ENCODE data around the gene VSX1. TPM values are rescaled to one million over a fixed set of nuclear protein-coding genes. Genes with fewer than 3 reads are reported as not detected.

Gene VSX1
- total RNA-seq, 2 experiments from 2014 or later = not detected

DNA sequence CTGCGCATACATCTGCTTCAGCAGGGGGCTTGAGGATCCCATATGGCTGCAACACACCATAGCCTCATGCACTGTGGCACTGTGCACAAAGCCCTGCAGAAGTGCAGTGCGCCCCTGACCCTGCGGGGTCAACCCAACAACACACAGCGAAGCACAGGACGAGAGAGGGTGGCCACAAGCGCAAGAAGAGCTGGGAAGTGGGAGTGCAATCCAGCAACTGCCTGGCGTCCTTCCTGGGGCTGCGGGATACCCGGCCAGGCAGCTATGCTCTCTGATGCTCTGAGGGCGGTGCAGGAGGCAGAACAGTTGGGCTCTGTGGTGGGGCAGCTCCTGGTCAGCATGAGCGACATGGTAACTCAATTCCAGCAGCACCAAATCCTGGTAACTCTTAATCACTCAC lies 18.4 kb downstream of the VSX1 start:
- no peak for ATAC-seq (ENCODE audit: poor library complexity)
- H3K4me1 ChIP-seq (ENCODE audit: insufficient read depth, low read length) = peaks cover 18% of the 10 kb centered on the region

DNA sequence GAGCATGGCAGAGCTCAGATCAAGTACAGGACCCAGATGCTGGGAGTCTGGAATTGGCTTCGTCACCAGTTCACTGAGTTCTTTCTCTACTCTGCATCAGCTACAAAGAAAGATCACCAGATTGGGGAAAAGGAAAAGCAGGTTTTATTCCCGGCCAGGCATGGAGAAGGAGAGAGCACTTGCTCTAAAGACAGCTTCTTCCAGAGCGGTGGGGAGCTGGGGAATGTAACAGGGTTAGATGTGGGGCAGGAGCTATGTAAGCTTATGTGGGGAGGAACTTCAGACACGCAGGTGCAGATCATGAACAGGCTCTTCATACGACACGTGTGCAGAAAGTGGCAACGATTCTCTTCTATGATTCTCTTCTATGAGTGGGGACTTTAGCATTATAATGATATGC lies 19.1 kb downstream of the VSX1 start:
- Mint-ChIP-seq H3K4me1 (ENCODE audit: low read depth) (peaks cover 25% of the 10 kb centered on the region), H3K4me3 (no peak overlapping the region), H3K27ac (no peak overlapping the region), H3K36me3 (ENCODE audit: low read depth) (no peaks in the 10 kb centered on the region), H3K27me3 (peaks cover 9% of the 10 kb centered on the region), H3K9me3 (no peaks in the 10 kb centered on the region)
- ATAC-seq (ENCODE audit: poor library complexity) = no peak
- intact Hi-C loops (cut with DNase I, micrococcal nuclease) = loop anchor here in 1 of 2 experiments (5.0 kb wide), 1 partner anchor 129 kb away; no protein-coding TSS in a partner anchor
- Histone ChIP-seq H3K36me3 (ENCODE audit: insufficient read depth, low read length) (no peaks in the 10 kb centered on the region), H3K9me3 (ENCODE audit: control insufficient read depth in 1 of 2, insufficient read depth in 1 of 2, low read length in 2 of 2) (no peaks in the 10 kb centered on the region), H3K4me3 (ENCODE audit: low read length) (no peak overlapping the region), H3K27ac (ENCODE audit: low read depth in 1 of 2, low read length in 2 of 2) (no peak overlapping the region), H3K4me1 (ENCODE audit: insufficient read depth, low read length) (peaks cover 22% of the 10 kb centered on the region), H3K27me3 (ENCODE audit: control insufficient read depth in 1 of 2, insufficient read depth in 2 of 2, low read length in 2 of 2) (peaks cover 0 to 5% of the 10 kb centered on the region in 2 experiments)
- DNase-seq = no peak
- POLR2A ChIA-PET = interaction anchor here (0.6 to 2.9 kb wide), 4 partner anchors 8 to 132 kb away, joined by 3 to 10 read pairs (median 4); partner anchors contain the start of genes APMAP and ENTPD6
- TF ChIP-seq, protein P1, sequence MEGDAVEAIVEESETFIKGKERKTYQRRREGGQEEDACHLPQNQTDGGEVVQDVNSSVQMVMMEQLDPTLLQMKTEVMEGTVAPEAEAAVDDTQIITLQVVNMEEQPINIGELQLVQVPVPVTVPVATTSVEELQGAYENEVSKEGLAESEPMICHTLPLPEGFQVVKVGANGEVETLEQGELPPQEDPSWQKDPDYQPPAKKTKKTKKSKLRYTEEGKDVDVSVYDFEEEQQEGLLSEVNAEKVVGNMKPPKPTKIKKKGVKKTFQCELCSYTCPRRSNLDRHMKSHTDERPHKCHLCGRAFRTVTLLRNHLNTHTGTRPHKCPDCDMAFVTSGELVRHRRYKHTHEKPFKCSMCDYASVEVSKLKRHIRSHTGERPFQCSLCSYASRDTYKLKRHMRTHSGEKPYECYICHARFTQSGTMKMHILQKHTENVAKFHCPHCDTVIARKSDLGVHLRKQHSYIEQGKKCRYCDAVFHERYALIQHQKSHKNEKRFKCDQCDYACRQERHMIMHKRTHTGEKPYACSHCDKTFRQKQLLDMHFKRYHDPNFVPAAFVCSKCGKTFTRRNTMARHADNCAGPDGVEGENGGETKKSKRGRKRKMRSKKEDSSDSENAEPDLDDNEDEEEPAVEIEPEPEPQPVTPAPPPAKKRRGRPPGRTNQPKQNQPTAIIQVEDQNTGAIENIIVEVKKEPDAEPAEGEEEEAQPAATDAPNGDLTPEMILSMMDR (IDR thresholded peaks at IDR 0.05) = no peak
- CTCF ChIA-PET = interaction anchor here (4.8 kb wide), 1 partner anchor 68 kb away, joined by 33 read pairs; no protein-coding TSS in a partner anchor

More for the DNA sequence above, 18.4 kb downstream of the VSX1 start:
- no peak overlapping the region for H3K4me3 Mint-ChIP-seq
- peaks cover 9% of the 10 kb centered on the region for H3K27me3 Mint-ChIP-seq
- H3K36me3 Mint-ChIP-seq (ENCODE audit: low read depth) = no peaks in the 10 kb centered on the region
- DNase-seq = no peak
- no peaks in the 10 kb centered on the region for H3K9me3 Mint-ChIP-seq
- intact Hi-C loops (cut with DNase I, micrococcal nuclease) = loop anchor here in 1 of 2 experiments (5.0 kb wide), 1 partner anchor 129 kb away; no protein-coding TSS in a partner anchor
- H3K36me3 ChIP-seq (ENCODE audit: insufficient read depth, low read length) = no peaks in the 10 kb centered on the region
- POLR2A ChIA-PET = interaction anchor here (0.6 to 2.9 kb wide), 4 partner anchors 12 to 132 kb away, joined by 3 to 10 read pairs (median 4); partner anchors contain the start of genes APMAP and ENTPD6
- no peak overlapping the region for H3K4me3 ChIP-seq (ENCODE audit: low read length)
- H3K27ac Mint-ChIP-seq = no peak overlapping the region
- no peak overlapping the region for H3K27ac ChIP-seq (ENCODE audit: low read depth in 1 of 2, low read length in 2 of 2)
- H3K4me1 Mint-ChIP-seq (ENCODE audit: low read depth) = peaks cover 25% of the 10 kb centered on the region
- TF ChIP-seq, protein P1 (IDR thresholded peaks at IDR 0.05) = no peak
- no peaks in the 10 kb centered on the region for H3K9me3 ChIP-seq (ENCODE audit: control insufficient read depth in 1 of 2, insufficient read depth in 1 of 2, low read length in 2 of 2)
- CTCF ChIA-PET = interaction anchor here (4.8 kb wide), 1 partner anchor 69 kb away, joined by 33 read pairs; no protein-coding TSS in a partner anchor
- H3K27me3 ChIP-seq (ENCODE audit: control insufficient read depth in 1 of 2, insufficient read depth in 2 of 2, low read length in 2 of 2) = peaks cover 0 to 5% of the 10 kb centered on the region in 2 experiments

DNA sequence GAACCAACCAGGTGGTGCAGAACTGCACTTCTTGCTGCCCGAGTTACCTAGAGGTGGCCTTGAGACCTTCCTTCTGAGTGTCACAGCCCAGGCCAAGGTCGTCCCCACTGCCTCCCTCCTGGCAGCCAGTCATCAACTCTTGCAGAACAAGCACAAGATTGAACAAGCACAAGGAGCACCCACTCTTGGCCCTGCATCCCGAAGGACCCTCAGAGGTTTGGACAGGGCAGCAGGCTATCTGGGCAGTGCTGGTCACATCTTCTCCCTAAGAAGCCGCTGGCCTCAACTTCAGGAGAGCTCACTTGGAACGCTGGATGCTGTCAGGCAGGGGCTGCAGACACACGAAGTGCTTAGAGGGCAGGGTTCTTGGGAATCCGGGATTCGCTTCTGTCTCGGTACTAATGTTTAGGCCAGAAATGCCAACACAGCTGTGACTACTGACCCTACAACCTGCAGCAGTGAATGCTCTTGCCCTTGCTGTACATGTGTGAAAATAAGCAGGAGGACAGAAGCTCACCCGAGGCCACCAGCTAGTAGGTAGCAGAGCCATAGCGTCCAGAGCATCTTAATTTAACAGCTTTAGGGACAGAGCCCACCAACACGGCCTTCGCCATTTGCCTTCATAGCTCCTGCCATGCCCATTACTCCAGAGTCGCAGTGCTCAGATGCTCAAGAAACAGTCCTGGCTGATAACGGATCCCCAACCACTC lies 20.0 kb downstream of the VSX1 start:
- H3K36me3 ChIP-seq (ENCODE audit: insufficient read depth, low read length) = no peaks in the 10 kb centered on the region
- H3K9me3 ChIP-seq (ENCODE audit: control insufficient read depth in 1 of 2, insufficient read depth in 1 of 2, low read length in 2 of 2) = no peaks in the 10 kb centered on the region
- Mint-ChIP-seq H3K27ac (peak overlapping the region; percentile 16), H3K27me3 (peaks cover 9% of the 10 kb centered on the region), H3K9me3 (no peaks in the 10 kb centered on the region), H3K36me3 (ENCODE audit: low read depth) (no peaks in the 10 kb centered on the region), H3K4me3 (no peak overlapping the region), H3K4me1 (ENCODE audit: low read depth) (peaks cover 28% of the 10 kb centered on the region)
- H3K27me3 ChIP-seq (ENCODE audit: control insufficient read depth in 1 of 2, insufficient read depth in 2 of 2, low read length in 2 of 2) = peaks cover 0 to 3% of the 10 kb centered on the region in 2 experiments
- peaks cover 24% of the 10 kb centered on the region for H3K4me1 ChIP-seq (ENCODE audit: insufficient read depth, low read length)
- ChIA-PET POLR2A (interaction anchor here (1.0 to 2.9 kb wide), 2 partner anchors 9 to 69 kb away, joined by 3 to 10 read pairs; partner anchors contain the start of gene APMAP), CTCF (interaction anchor here (4.8 kb wide), 1 partner anchor 67 kb away, joined by 33 read pairs; no protein-coding TSS in a partner anchor)
- intact Hi-C loops (cut with DNase I, micrococcal nuclease) = loop anchor here in 1 of 2 experiments (5.0 kb wide), 1 partner anchor 130 kb away; no protein-coding TSS in a partner anchor
- no peak for DNase-seq
- no peak overlapping the region for H3K27ac ChIP-seq (ENCODE audit: low read depth in 1 of 2, low read length in 2 of 2)
- ATAC-seq (ENCODE audit: poor library complexity) = no peak
- H3K4me3 ChIP-seq (ENCODE audit: low read length) = no peak overlapping the region
- TF ChIP-seq, protein P1 (IDR thresholded peaks at IDR 0.05) = no peak
